CD14-positive monocyte (primary cell): ENCODE measurements around the gene RNF187. TPM values are rescaled to one million over a fixed set of nuclear protein-coding genes. Genes with fewer than 3 reads are reported as not detected.
A peak's percentile ranks its signal among the peaks of the same experiment; 100 is the strongest.

Experiments
- DNase-seq, 3 donors: peaks; one replicate each; pipeline ENCODE4 v3.0.0-alpha.2; 2011 to 2022
- H2AFZ ChIP-seq: 2 replicates; pipeline ENCODE4 v1.6.0; 2012; ENCODE audit warnings: mild to moderate bottlenecking, low read depth, low read length, inconsistent platforms; ENCODE audit not compliant: insufficient read depth, poor library complexity, severe bottlenecking
- H3K27ac ChIP-seq, 2 donors: 1 replicate in 1 of 2; 2 replicates in 1 of 2; pipeline ENCODE4 v1.5.1; 2012 to 2013; ENCODE audit warnings: low read length in 2 of 2, control low read depth in 1 of 2, inconsistent platforms in 1 of 2, low read depth in 1 of 2, mild to moderate bottlenecking in 1 of 2
- H3K27me3 ChIP-seq, 2 donors: one replicate each; pipeline versions ENCODE4 v1.6.0 to v1.6.1; 2011 to 2013; ENCODE audit warnings: low read length in 2 of 2; ENCODE audit not compliant: control insufficient read depth in 2 of 2, insufficient read depth in 2 of 2
- H3K36me3 ChIP-seq, 2 donors: replicated peaks in 1 of 2; 1 replicate in 1 of 2; 2 replicates in 1 of 2; pipeline versions ENCODE4 v1.5.1 to v1.6.1; 2012 to 2013; ENCODE audit warnings: low read length in 2 of 2, control low read depth in 1 of 2, inconsistent platforms in 1 of 2, mild to moderate bottlenecking in 1 of 2; ENCODE audit not compliant: insufficient read depth in 2 of 2, control insufficient read depth in 1 of 2
- H3K4me1 ChIP-seq, 2 donors: 1 replicate in 1 of 2; 2 replicates in 1 of 2; pipeline versions ENCODE4 v1.5.1 to v1.6.1; 2012 to 2013; ENCODE audit warnings: low read length in 2 of 2, control low read depth in 1 of 2, inconsistent platforms in 1 of 2, mild to moderate bottlenecking in 1 of 2, moderate library complexity in 1 of 2; ENCODE audit not compliant: insufficient read depth in 2 of 2, control insufficient read depth in 1 of 2
- H3K4me2 ChIP-seq: replicated peaks from 2 replicates; pipeline ENCODE3; 2012; ENCODE audit warnings: low read length, moderate library complexity, mild to moderate bottlenecking; ENCODE audit not compliant: poor library complexity, severe bottlenecking; ENCODE audit errors: extremely low read depth
- H3K4me3 ChIP-seq, 3 experiments: fragments of 200-600 bp in 1 of 3; sonication (generic) in 1 of 3; replicated peaks in 1 of 3; 1 replicate in 2 of 3; 2 replicates in 1 of 3; pipeline ENCODE4 v1.5.1; 2011 to 2013; ENCODE audit warnings: low read length in 3 of 3, mild to moderate bottlenecking in 3 of 3, control low read depth in 2 of 3, low read depth in 2 of 3, inconsistent platforms in 1 of 3, moderate library complexity in 1 of 3
- H3K79me2 ChIP-seq: 2 replicates; pipeline ENCODE4 v1.6.0; 2012; ENCODE audit warnings: mild to moderate bottlenecking, control low read depth, inconsistent platforms, low read length, moderate library complexity; ENCODE audit not compliant: insufficient read depth
- H3K9ac ChIP-seq: 2 replicates; pipeline ENCODE4 v1.6.0; 2017; ENCODE audit warnings: low read length, mild to moderate bottlenecking; ENCODE audit not compliant: insufficient read depth, poor library complexity, severe bottlenecking
- H3K9me3 ChIP-seq, 2 donors: replicated peaks in 1 of 2; 1 replicate in 1 of 2; 2 replicates in 1 of 2; pipeline versions ENCODE4 v1.5.1 to v1.6.1; 2012 to 2013; ENCODE audit warnings: low read length in 2 of 2, control low read depth in 1 of 2; ENCODE audit not compliant: control insufficient read depth in 1 of 2, insufficient read depth in 1 of 2
- H4K20me1 ChIP-seq: 2 replicates; pipeline ENCODE4 v1.6.0; 2012; ENCODE audit warnings: mild to moderate bottlenecking, low read length, control low read depth, moderate library complexity; ENCODE audit not compliant: insufficient read depth
- H3K27ac Mint-ChIP-seq, 7 donors: one replicate each; pipeline ENCODE4 v1.8.0; 2020; ENCODE audit warnings: mild to moderate bottlenecking in 7 of 7, mixed read lengths in 7 of 7, moderate library complexity in 6 of 7, inconsistent platforms in 2 of 7
- H3K27me3 Mint-ChIP-seq, 3 donors: one replicate each; pipeline ENCODE4 v1.8.0; 2021 to 2022; ENCODE audit warnings: low read depth in 3 of 3, mild to moderate bottlenecking in 3 of 3, mixed read lengths in 3 of 3, moderate library complexity in 3 of 3, inconsistent platforms in 1 of 3
- H3K36me3 Mint-ChIP-seq, 2 donors: one replicate each; pipeline ENCODE4 v1.8.0; 2020; ENCODE audit warnings: mixed read lengths in 2 of 2, inconsistent platforms in 1 of 2, mild to moderate bottlenecking in 1 of 2
- H3K4me1 Mint-ChIP-seq: one replicate; pipeline ENCODE4 v1.8.0; 2020; ENCODE audit warnings: mild to moderate bottlenecking, mixed read lengths
- H3K4me3 Mint-ChIP-seq, 2 donors: one replicate each; pipeline ENCODE4 v1.8.0; 2020; ENCODE audit warnings: mild to moderate bottlenecking in 2 of 2, mixed read lengths in 2 of 2, moderate library complexity in 1 of 2
- H3K9me3 Mint-ChIP-seq, 7 donors: one replicate each; pipeline ENCODE4 v1.8.0; 2020 to 2022; ENCODE audit warnings: mixed read lengths in 7 of 7, mild to moderate bottlenecking in 6 of 7, moderate library complexity in 6 of 7, inconsistent platforms in 2 of 7
- WGBS: methylation state at CpG from one replicate; pipeline ENCODE4 v1.1.5; 2013; ENCODE audit warnings: missing lambda C conversion rate; ENCODE audit not compliant: insufficient coverage; 5-methylcytosine and 5-hydroxymethylcytosine counted together
- intact Hi-C, 2 donors: fragments of 100-400 bp; cut with micrococcal nuclease; formaldehyde crosslinking; loops; one replicate each; pipeline versions ENCODE4 v1.15.0 to v1.15.1; 2023
- polyA plus RNA-seq, 3 donors: library from polyadenylated mRNA; depleted of rRNA in 1 of 3; unstranded in 2 of 3; stranded (reverse) in 1 of 3; fragments of 300-500 nt in 2 of 3; fragments of >200 nt in 1 of 3; fragmentation: Illumina TruSeq in 2 of 3; gene quantifications; 1 replicate in 2 of 3; 2 replicates in 1 of 3; pipeline ENCODE4 v1.2.3, GENCODE V29; 2012 to 2021
- TF ChIP-seq, protein P1 (sequence below): fragments of 200-600 bp; IDR thresholded peaks from one replicate; pipeline ENCODE4 v1.8.0; 2022; ENCODE audit warnings: antibody characterized with exemption, mild to moderate bottlenecking

The RNF187 gene
- polyA plus RNA-seq, 3 donors = 5.9 to 27.6 (median 24.6) TPM

GRCh38 chr1:228445843-228446650, 41.1 kb upstream of the RNF187 start:
- WGBS = 2% methylated on average over 44 of the region's 51 CpGs
- intact Hi-C loops = loop anchor here in 1 of 2 donors (5.0 kb wide), 1 partner anchor 34 kb away; no protein-coding TSS in a partner anchor
- Mint-ChIP-seq H3K36me3 (no peaks in the 10 kb centered on the region), H3K4me3 (peak overlapping the region; percentile 62 to 87), H3K4me1 (peaks cover 12% of the 10 kb centered on the region), H3K9me3 (peaks cover 0 to 20% (median 6%) of the 10 kb centered on the region in 7 donors), H3K27ac (peak overlapping the region in 3 of 7 donors; percentile 31 to 43 (median 40)), H3K27me3 (peaks cover 43 to 76% (median 54%) of the 10 kb centered on the region in 3 donors)
- Histone ChIP-seq H3K9ac (no peak overlapping the region), H3K36me3 (no peaks in the 10 kb centered on the region), H3K27ac (no peak overlapping the region), H3K4me3 (peak overlapping the region; percentile 4 to 68 (median 4)), H2AFZ (peak overlapping the region; percentile 68), H3K9me3 (no peaks in the 10 kb centered on the region), H3K4me2 (peak overlapping the region; percentile 73), H4K20me1 (no peaks in the 10 kb centered on the region), H3K79me2 (no peaks in the 10 kb centered on the region), H3K4me1 (peaks cover 8 to 12% of the 10 kb centered on the region in 2 donors), H3K27me3 (peaks cover 20 to 61% of the 10 kb centered on the region in 2 donors)
- TF ChIP-seq, protein P1, sequence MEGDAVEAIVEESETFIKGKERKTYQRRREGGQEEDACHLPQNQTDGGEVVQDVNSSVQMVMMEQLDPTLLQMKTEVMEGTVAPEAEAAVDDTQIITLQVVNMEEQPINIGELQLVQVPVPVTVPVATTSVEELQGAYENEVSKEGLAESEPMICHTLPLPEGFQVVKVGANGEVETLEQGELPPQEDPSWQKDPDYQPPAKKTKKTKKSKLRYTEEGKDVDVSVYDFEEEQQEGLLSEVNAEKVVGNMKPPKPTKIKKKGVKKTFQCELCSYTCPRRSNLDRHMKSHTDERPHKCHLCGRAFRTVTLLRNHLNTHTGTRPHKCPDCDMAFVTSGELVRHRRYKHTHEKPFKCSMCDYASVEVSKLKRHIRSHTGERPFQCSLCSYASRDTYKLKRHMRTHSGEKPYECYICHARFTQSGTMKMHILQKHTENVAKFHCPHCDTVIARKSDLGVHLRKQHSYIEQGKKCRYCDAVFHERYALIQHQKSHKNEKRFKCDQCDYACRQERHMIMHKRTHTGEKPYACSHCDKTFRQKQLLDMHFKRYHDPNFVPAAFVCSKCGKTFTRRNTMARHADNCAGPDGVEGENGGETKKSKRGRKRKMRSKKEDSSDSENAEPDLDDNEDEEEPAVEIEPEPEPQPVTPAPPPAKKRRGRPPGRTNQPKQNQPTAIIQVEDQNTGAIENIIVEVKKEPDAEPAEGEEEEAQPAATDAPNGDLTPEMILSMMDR = no peak
- DNase-seq = peak; percentile 23 to 83 (median 40)

- H3K36me3 Mint-ChIP-seq = no peaks in the 10 kb centered on the region
- no peak overlapping the region for H3K27ac Mint-ChIP-seq
- Histone ChIP-seq H3K4me3 (no peak overlapping the region), H3K4me1 (peaks cover 8 to 13% of the 10 kb centered on the region in 2 donors), H3K27me3 (peaks cover 20 to 55% of the 10 kb centered on the region in 2 donors), H3K27ac (no peak overlapping the region), H4K20me1 (no peaks in the 10 kb centered on the region), H2AFZ (no peak overlapping the region), H3K9ac (no peak overlapping the region), H3K79me2 (no peaks in the 10 kb centered on the region), H3K4me2 (no peak overlapping the region), H3K36me3 (no peaks in the 10 kb centered on the region), H3K9me3 (no peaks in the 10 kb centered on the region)
- H3K9me3 Mint-ChIP-seq = peaks cover 0 to 20% (median 6%) of the 10 kb centered on the region in 7 donors
- intact Hi-C loops = loop anchor here in 1 of 2 donors (5.0 kb wide), 1 partner anchor 35 kb away; no protein-coding TSS in a partner anchor
- TF ChIP-seq, protein P1 = no peak
- peak overlapping the region in 1 of 2 donors; percentile 87 for H3K4me3 Mint-ChIP-seq
- no peak for DNase-seq
- WGBS = 60% methylated on average over 13 of the region's 15 CpGs
- peaks cover 14% of the 10 kb centered on the region for H3K4me1 Mint-ChIP-seq
- H3K27me3 Mint-ChIP-seq = peaks cover 43 to 68% (median 54%) of the 10 kb centered on the region in 3 donors
Measured at GRCh38 chr1:228446852-228447251, 40.3 kb upstream of the RNF187 start.
